H1 (cell line): Measurements from ENCODE around the gene LLGL2. TPM values are rescaled to one million over a fixed set of nuclear protein-coding genes. Genes with fewer than 3 reads are reported as not detected.
A peak's percentile ranks its signal among the peaks of the same experiment; 100 is the strongest.

Source experiments
- ATF2 ChIP-seq: IDR thresholded peaks from 2 replicates; pipeline ENCODE4 v1.6.1; 2012; ENCODE audit warnings: low read length, inconsistent platforms
- EP300 ChIP-seq, 2 experiments: IDR thresholded peaks; 1 replicate in 1 of 2; 2 replicates in 1 of 2; pipeline ENCODE4 v1.6.1; 2011 to 2012; ENCODE audit warnings: low read depth in 2 of 2, low read length in 2 of 2, mild to moderate bottlenecking in 2 of 2, borderline replicate concordance in 1 of 2, inconsistent platforms in 1 of 2, moderate library complexity in 1 of 2
- EZH2 ChIP-seq: fragments of 200-600 bp; sonication (generic); IDR thresholded peaks from 2 replicates; pipeline ENCODE4 v1.7.1; 2012; ENCODE audit warnings: low read depth, mild to moderate bottlenecking, moderate library complexity, low read length, inconsistent platforms; ENCODE audit not compliant: severe bottlenecking
- GTF2F1 ChIP-seq: IDR thresholded peaks from 2 replicates; pipeline ENCODE4 v1.6.1; 2012; ENCODE audit warnings: low read depth, low read length, improper control_type of control experiment, borderline replicate concordance
- polyA plus RNA-seq, 7 experiments: library from polyadenylated mRNA; depleted of rRNA in 3 of 7; stranded (reverse) in 5 of 7; unstranded in 2 of 7; fragments of >200 nt in 5 of 7; fragments of 200-250 nt in 2 of 7; gene quantifications; 1 replicate in 5 of 7; 2 replicates in 1 of 7; 4 replicates in 1 of 7; pipeline versions ENCODE4 v1.2.1 to v1.2.3, GENCODE V29; 2011 to 2013; ENCODE audit warnings: missing spikeins in 2 of 7, mixed read lengths in 2 of 7
- total RNA-seq: library from RNA; stranded (reverse); fragmentation: NEBNext Ultra II Directional; extraction: Animal tissue kit (Norgen Biotek cat#: 25700); gene quantifications from 2 replicates; pipeline ENCODE4 v1.2.1, GENCODE V29; 2021
- TF ChIP-seq, protein P1 (sequence below): fragments of 300-600 bp; sonication (generic); IDR thresholded peaks from 2 replicates; pipeline ENCODE4 v1.7.1; 2012; ENCODE audit warnings: low read length, moderate library complexity, mild to moderate bottlenecking, inconsistent platforms; ENCODE audit not compliant: insufficient replicate concordance
- TF ChIP-seq, protein P2 (sequence below): IDR thresholded peaks from 2 replicates; pipeline ENCODE4 v1.6.1; 2011; ENCODE audit warnings: low read length, improper control_type of control experiment

LLGL2 gene
- total and polyA plus RNA-seq, 2 of the 8 experiments (the other 6 are each of a cell fraction or from before 2014, with no cell fraction given), result 64.5 to 77.1 TPM

- TF ChIP-seq, protein P1, sequence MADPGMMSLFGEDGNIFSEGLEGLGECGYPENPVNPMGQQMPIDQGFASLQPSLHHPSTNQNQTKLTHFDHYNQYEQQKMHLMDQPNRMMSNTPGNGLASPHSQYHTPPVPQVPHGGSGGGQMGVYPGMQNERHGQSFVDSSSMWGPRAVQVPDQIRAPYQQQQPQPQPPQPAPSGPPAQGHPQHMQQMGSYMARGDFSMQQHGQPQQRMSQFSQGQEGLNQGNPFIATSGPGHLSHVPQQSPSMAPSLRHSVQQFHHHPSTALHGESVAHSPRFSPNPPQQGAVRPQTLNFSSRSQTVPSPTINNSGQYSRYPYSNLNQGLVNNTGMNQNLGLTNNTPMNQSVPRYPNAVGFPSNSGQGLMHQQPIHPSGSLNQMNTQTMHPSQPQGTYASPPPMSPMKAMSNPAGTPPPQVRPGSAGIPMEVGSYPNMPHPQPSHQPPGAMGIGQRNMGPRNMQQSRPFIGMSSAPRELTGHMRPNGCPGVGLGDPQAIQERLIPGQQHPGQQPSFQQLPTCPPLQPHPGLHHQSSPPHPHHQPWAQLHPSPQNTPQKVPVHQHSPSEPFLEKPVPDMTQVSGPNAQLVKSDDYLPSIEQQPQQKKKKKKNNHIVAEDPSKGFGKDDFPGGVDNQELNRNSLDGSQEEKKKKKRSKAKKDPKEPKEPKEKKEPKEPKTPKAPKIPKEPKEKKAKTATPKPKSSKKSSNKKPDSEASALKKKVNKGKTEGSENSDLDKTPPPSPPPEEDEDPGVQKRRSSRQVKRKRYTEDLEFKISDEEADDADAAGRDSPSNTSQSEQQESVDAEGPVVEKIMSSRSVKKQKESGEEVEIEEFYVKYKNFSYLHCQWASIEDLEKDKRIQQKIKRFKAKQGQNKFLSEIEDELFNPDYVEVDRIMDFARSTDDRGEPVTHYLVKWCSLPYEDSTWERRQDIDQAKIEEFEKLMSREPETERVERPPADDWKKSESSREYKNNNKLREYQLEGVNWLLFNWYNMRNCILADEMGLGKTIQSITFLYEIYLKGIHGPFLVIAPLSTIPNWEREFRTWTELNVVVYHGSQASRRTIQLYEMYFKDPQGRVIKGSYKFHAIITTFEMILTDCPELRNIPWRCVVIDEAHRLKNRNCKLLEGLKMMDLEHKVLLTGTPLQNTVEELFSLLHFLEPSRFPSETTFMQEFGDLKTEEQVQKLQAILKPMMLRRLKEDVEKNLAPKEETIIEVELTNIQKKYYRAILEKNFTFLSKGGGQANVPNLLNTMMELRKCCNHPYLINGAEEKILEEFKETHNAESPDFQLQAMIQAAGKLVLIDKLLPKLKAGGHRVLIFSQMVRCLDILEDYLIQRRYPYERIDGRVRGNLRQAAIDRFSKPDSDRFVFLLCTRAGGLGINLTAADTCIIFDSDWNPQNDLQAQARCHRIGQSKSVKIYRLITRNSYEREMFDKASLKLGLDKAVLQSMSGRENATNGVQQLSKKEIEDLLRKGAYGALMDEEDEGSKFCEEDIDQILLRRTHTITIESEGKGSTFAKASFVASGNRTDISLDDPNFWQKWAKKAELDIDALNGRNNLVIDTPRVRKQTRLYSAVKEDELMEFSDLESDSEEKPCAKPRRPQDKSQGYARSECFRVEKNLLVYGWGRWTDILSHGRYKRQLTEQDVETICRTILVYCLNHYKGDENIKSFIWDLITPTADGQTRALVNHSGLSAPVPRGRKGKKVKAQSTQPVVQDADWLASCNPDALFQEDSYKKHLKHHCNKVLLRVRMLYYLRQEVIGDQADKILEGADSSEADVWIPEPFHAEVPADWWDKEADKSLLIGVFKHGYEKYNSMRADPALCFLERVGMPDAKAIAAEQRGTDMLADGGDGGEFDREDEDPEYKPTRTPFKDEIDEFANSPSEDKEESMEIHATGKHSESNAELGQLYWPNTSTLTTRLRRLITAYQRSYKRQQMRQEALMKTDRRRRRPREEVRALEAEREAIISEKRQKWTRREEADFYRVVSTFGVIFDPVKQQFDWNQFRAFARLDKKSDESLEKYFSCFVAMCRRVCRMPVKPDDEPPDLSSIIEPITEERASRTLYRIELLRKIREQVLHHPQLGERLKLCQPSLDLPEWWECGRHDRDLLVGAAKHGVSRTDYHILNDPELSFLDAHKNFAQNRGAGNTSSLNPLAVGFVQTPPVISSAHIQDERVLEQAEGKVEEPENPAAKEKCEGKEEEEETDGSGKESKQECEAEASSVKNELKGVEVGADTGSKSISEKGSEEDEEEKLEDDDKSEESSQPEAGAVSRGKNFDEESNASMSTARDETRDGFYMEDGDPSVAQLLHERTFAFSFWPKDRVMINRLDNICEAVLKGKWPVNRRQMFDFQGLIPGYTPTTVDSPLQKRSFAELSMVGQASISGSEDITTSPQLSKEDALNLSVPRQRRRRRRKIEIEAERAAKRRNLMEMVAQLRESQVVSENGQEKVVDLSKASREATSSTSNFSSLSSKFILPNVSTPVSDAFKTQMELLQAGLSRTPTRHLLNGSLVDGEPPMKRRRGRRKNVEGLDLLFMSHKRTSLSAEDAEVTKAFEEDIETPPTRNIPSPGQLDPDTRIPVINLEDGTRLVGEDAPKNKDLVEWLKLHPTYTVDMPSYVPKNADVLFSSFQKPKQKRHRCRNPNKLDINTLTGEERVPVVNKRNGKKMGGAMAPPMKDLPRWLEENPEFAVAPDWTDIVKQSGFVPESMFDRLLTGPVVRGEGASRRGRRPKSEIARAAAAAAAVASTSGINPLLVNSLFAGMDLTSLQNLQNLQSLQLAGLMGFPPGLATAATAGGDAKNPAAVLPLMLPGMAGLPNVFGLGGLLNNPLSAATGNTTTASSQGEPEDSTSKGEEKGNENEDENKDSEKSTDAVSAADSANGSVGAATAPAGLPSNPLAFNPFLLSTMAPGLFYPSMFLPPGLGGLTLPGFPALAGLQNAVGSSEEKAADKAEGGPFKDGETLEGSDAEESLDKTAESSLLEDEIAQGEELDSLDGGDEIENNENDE, result no peak
- TF ChIP-seq EP300 (IDR thresholded peaks at IDR 0.05; ENCODE audit: borderline replicate concordance in 1 of 2, low read depth in 2 of 2, low read length in 2 of 2) (no peak), GTF2F1 (no peak), EZH2 (no peak), ATF2 (no peak)
- TF ChIP-seq, protein P2, sequence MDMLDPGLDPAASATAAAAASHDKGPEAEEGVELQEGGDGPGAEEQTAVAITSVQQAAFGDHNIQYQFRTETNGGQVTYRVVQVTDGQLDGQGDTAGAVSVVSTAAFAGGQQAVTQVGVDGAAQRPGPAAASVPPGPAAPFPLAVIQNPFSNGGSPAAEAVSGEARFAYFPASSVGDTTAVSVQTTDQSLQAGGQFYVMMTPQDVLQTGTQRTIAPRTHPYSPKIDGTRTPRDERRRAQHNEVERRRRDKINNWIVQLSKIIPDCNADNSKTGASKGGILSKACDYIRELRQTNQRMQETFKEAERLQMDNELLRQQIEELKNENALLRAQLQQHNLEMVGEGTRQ, result 0 out of 2 replicates have a peak, but pooled peaks have one; percentile 9
Measured at GRCh38 chr17:75524970-75525805, at the start of gene LLGL2 (continued).
